Vagina (tissue), 2 donors: ENCODE measurements around the gene SUSD6.

Experiments used
- CTCF ChIP-seq, 3 experiments: fragments of 450-650 bp in 2 of 3; fragments of 200-600 bp in 1 of 3; sonication (generic) in 1 of 3; IDR thresholded peaks; one replicate each; pipeline ENCODE4 v1.5.1; 2017 to 2019; ENCODE audit warnings: antibody characterized with exemption in 3 of 3, mild to moderate bottlenecking in 2 of 3, moderate library complexity in 2 of 3
- POLR2A ChIP-seq, 2 donors: fragments of 450-650 bp; IDR thresholded peaks; one replicate each; pipeline ENCODE4 v1.6.1; 2017; ENCODE audit warnings: antibody characterized with exemption in 2 of 2, mild to moderate bottlenecking in 2 of 2, moderate library complexity in 2 of 2
- POLR2AphosphoS5 ChIP-seq, 2 donors: sonication (generic); formaldehyde crosslinking; IDR thresholded peaks; one replicate each; pipeline ENCODE4 v1.9.0; 2017; ENCODE audit warnings: antibody characterized with exemption in 2 of 2, mild to moderate bottlenecking in 2 of 2, low read depth in 1 of 2; ENCODE audit not compliant: insufficient read depth in 1 of 2

GRCh38 chr14:69693801-69694729 lies 82.7 kb downstream of the SUSD6 start:
- TF ChIP-seq CTCF (IDR thresholded peaks at IDR 0.05): no peak
- TF ChIP-seq POLR2AphosphoS5 (IDR thresholded peaks at IDR 0.05; ENCODE audit: insufficient read depth in 1 of 2, low read depth in 1 of 2): no peak
- no peak for TF ChIP-seq POLR2A (IDR thresholded peaks at IDR 0.05)
